Urinary bladder (tissue), 4 donors: ENCODE measurements around the gene SLC26A3. TPM values are rescaled to one million over a fixed set of nuclear protein-coding genes. Genes with fewer than 3 reads are reported as not detected.

Experiments used
- DNase-seq: peaks from one replicate; pipeline ENCODE4 v3.0.0-alpha.2; 2015; ENCODE audit errors: extremely low spot score
- H3K27ac ChIP-seq: one replicate; pipeline ENCODE4 v1.5.1; 2013; ENCODE audit warnings: low read depth, mild to moderate bottlenecking, moderate library complexity
- H3K36me3 ChIP-seq: one replicate; pipeline ENCODE4 v1.6.1; 2013; ENCODE audit warnings: mild to moderate bottlenecking, moderate library complexity; ENCODE audit not compliant: insufficient read depth
- H3K4me1 ChIP-seq: one replicate; pipeline ENCODE4 v1.6.1; 2013; ENCODE audit warnings: mild to moderate bottlenecking, moderate library complexity; ENCODE audit not compliant: insufficient read depth
- H3K4me3 ChIP-seq: one replicate; pipeline ENCODE4 v1.5.1; 2013; ENCODE audit warnings: low read depth, low read length
- WGBS: extraction: QIAGEN DNeasy Blood & Tissue Kit; methylation state at CpG from one replicate; pipeline ENCODE4 v1.1.7; 2013; 5-methylcytosine and 5-hydroxymethylcytosine counted together
- polyA plus RNA-seq: library from polyadenylated mRNA; stranded (reverse); fragments of 200-250 nt; gene quantifications from one replicate; pipeline ENCODE4 v1.2.3, GENCODE V29; 2013
- total RNA-seq: library from RNA; depleted of rRNA; stranded (reverse); fragments of >200 nt; gene quantifications from one replicate; pipeline ENCODE4 v1.2.3, GENCODE V29; 2014
- donor health status: healthy with polysubstance abuse.
- donor health status: healthy.

The SLC26A3 gene
- total and polyA plus RNA-seq, 2 donors = 0.03 TPM; not detected in 1

GRCh38 chr7:107718456-107719193 is 84.4 kb downstream of the SLC26A3 start:
- Histone ChIP-seq H3K4me3 (no peak overlapping the region), H3K27ac (no peak overlapping the region), H3K4me1 (no peaks in the 10 kb centered on the region), H3K36me3 (no peaks in the 10 kb centered on the region)
- 90% methylated on average over 4 of the region's 4 CpGs for WGBS
- no peak for DNase-seq

DNA sequence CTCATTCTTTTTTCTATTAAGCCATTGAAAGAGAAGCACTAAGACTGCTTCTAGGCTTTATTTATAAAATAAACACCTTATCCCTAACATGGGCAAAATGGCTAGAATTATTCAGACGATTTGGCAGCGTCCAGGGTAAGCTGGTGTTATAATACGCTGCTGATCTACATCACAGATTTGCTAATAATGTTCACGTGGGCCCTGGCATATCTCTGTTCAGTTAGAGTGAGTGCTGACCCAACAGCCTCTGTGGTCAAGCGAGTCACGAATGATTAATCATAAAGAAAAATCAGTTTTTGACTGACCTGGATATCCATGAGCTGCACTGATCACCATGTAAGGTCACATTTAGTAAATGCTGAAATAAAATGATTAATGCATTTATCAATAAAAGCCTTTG is 87.5 kb downstream of the SLC26A3 start:
- WGBS = 82% methylated on average over 6 of the region's 6 CpGs
- Histone ChIP-seq H3K4me3 (no peak overlapping the region), H3K36me3 (peaks cover 1% of the 10 kb centered on the region), H3K27ac (no peak overlapping the region), H3K4me1 (no peaks in the 10 kb centered on the region)
- DNase-seq = no peak

Other genes starting within 250 kb of the SLC26A3 start
- gene COG5, start 239.3 kb downstream of the SLC26A3 start, total RNA-seq = 79.4 TPM
- 15.4 TPM for gene COG5, start 239.3 kb downstream of the SLC26A3 start, polyA plus RNA-seq
- 16.8 TPM for gene DUS4L, start 239.3 kb downstream of the SLC26A3 start, total RNA-seq
- gene DUS4L, start 239.3 kb downstream of the SLC26A3 start, polyA plus RNA-seq = 4.8 TPM
- gene BCAP29, start 223.0 kb downstream of the SLC26A3 start, total RNA-seq = 103 TPM
- gene BCAP29, start 223.0 kb downstream of the SLC26A3 start, polyA plus RNA-seq = 46.7 TPM
- 1.1 TPM for gene SLC26A4, start 142.4 kb downstream of the SLC26A3 start, total RNA-seq
- gene SLC26A4, start 142.4 kb downstream of the SLC26A3 start, polyA plus RNA-seq = 0.37 TPM
- 24.0 TPM for gene CBLL1, start 59.1 kb downstream of the SLC26A3 start, total RNA-seq
- 16.8 TPM for gene CBLL1, start 59.1 kb downstream of the SLC26A3 start, polyA plus RNA-seq
- 82.3 TPM for gene DLD, start 88.0 kb upstream of the SLC26A3 start, total RNA-seq
- 127 TPM for gene DLD, start 88.0 kb upstream of the SLC26A3 start, polyA plus RNA-seq
- 323 TPM for gene LAMB1, start 199.9 kb upstream of the SLC26A3 start, total RNA-seq
- gene LAMB1, start 199.9 kb upstream of the SLC26A3 start, polyA plus RNA-seq = 233 TPM